NB4 (cell line): Measurements from ENCODE around the gene IRS2.

Experiments
- DNase-seq: peaks from one replicate; pipeline ENCODE4 v3.0.0; 2010; ENCODE audit warnings: low read depth
- H3K4me3 ChIP-seq: one replicate; pipeline ENCODE4 v1.5.1; 2011; ENCODE audit warnings: mild to moderate bottlenecking, low read depth, low read length, moderate library complexity
- MYC ChIP-seq: IDR thresholded peaks from 2 replicates; pipeline ENCODE4 v1.6.1; 2011; ENCODE audit warnings: low read depth, low read length
- POLR2A ChIP-seq: IDR thresholded peaks from 2 replicates; pipeline ENCODE4 v1.6.1; 2011; ENCODE audit warnings: mild to moderate bottlenecking; ENCODE audit not compliant: insufficient read length; ENCODE audit errors: extremely low read depth
- TF ChIP-seq, protein P1 (sequence below): IDR thresholded peaks from one replicate; pipeline ENCODE4 v1.5.1; 2012; ENCODE audit warnings: low read depth, low read length
- TF ChIP-seq, protein P2 (sequence below): IDR thresholded peaks from 2 replicates; pipeline ENCODE4 v1.6.1; 2011; ENCODE audit warnings: low read depth, low read length

The IRS2 gene

DNA sequence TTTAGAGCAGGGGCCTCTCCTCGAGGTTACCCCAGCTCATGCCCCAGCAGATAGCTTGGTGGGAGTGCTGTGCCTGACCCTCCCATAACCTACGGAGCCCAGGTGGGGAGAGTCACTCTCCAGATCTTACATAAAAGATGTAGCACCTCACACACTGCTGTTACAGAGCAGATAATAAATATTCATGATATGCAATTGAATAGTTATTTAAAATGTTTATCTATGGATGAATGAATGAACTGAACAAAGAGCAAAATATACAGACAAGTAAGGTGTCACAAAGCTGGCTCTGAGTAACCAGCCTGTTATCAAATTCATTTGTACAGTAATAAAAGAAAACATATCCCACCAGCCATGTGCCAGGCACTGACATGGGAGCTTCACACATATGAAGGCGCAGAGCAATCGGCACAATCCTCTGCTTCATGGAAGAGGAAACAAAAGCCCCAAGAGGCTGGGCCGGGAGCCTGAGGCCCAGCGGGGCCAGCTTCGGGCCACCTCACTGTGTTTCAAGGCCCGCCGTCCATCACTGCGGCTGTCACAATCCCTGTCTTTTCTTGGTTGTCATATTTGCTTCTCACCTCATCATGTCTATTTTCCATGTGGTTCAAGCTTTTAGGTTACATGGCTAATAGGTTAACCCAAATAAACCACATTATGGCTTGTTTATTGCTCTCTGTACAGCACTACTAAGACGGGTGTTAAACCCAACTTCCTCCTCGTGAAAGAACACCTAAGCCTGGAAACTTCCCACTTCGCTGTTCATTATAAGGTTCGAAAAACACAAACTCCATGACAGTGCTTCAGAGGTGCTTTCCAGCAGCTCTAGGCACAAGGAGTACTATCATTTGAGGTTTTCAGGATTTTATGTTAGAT lies 78.4 kb downstream of the IRS2 start:
- DNase-seq, result peak; percentile 44
- no peak overlapping the region for H3K4me3 ChIP-seq
- TF ChIP-seq, protein P1, sequence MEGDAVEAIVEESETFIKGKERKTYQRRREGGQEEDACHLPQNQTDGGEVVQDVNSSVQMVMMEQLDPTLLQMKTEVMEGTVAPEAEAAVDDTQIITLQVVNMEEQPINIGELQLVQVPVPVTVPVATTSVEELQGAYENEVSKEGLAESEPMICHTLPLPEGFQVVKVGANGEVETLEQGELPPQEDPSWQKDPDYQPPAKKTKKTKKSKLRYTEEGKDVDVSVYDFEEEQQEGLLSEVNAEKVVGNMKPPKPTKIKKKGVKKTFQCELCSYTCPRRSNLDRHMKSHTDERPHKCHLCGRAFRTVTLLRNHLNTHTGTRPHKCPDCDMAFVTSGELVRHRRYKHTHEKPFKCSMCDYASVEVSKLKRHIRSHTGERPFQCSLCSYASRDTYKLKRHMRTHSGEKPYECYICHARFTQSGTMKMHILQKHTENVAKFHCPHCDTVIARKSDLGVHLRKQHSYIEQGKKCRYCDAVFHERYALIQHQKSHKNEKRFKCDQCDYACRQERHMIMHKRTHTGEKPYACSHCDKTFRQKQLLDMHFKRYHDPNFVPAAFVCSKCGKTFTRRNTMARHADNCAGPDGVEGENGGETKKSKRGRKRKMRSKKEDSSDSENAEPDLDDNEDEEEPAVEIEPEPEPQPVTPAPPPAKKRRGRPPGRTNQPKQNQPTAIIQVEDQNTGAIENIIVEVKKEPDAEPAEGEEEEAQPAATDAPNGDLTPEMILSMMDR, result no peak
- TF ChIP-seq, protein P2, sequence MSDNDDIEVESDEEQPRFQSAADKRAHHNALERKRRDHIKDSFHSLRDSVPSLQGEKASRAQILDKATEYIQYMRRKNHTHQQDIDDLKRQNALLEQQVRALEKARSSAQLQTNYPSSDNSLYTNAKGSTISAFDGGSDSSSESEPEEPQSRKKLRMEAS, result peak; percentile 20; the same call in 1 of the 2 replicates

DNA sequence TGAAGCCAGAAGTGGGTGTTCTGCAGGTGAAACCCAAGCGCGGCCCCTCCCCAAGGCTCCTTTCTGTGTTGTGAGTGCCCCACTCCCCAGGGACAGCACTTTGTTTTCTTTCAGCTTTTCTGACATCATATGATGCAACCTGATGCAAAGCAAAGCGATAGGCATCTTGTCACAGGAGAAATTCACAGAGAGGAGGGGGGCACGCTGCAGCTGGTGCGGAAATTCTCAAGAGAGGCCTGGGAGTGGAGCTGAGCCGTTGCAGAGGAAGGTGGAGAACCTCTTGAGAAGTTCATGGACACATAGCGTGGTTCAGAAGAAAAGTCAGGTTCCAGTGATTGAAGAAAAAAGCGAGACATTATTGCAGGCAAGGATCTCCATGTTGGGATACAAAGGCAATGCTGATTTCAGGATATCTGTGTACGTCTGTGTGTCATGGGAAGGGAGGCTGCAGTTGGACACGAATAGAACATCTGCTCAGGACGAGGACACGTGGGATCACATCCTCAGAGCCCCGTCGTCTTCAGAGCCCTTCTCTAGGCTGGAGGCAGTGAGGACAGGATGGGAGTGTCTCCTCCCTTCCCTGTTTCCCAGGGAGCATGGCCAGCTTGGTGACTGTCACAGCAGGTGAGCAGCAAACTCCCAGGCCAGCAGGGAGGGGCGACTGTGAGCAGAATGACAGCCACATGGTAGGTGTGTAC lies 79.2 kb downstream of the IRS2 start:
- no peak overlapping the region for H3K4me3 ChIP-seq
- peak; percentile 80 for DNase-seq

DNA sequence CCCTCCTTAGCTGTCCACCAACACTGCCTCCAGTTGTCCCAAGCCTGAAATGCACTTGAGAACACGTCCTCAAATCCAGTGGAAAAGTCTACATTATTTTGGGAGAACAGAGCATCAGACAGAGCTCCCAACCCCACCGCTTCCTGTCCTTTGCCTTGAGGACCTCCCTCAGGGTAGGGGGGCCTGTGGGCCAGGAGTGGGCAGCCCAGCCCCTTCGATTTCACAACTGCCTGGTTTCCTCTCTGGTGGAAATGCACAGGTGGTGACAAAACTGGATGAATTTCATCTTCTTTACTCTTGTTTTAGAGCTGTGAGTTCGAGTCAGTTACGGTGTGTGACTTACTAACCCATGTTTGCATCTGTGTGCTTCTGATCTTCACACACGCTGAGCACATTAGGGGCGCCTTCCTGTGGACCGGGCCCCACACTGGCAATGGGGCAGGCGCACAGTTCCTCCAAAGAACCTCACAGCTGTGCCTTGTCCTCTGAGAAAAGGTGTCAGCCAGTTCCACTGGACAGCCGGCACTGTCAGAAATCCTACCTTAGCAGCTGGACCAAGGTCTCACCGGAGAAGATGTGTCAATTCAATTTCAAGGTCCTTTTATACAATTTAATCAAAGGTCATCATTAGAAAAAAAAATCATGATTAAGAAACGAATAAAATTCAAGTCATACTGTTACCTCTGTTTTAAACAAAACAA lies 80.2 kb downstream of the IRS2 start:
- H3K4me3 ChIP-seq, result no peak overlapping the region
- peak; percentile 61 for DNase-seq
- TF ChIP-seq, protein P1, result no peak
- TF ChIP-seq MYC, result no peak
- TF ChIP-seq, protein P2, result no peak
- no peak for TF ChIP-seq POLR2A

More for the DNA sequence above, 79.2 kb downstream of the IRS2 start:
- TF ChIP-seq, protein P1, result no peak
- TF ChIP-seq MYC, result peak; percentile 17
- TF ChIP-seq, protein P2, result peak; percentile 45; the same call in 1 of the 2 replicates
- TF ChIP-seq POLR2A, result no peak

DNA sequence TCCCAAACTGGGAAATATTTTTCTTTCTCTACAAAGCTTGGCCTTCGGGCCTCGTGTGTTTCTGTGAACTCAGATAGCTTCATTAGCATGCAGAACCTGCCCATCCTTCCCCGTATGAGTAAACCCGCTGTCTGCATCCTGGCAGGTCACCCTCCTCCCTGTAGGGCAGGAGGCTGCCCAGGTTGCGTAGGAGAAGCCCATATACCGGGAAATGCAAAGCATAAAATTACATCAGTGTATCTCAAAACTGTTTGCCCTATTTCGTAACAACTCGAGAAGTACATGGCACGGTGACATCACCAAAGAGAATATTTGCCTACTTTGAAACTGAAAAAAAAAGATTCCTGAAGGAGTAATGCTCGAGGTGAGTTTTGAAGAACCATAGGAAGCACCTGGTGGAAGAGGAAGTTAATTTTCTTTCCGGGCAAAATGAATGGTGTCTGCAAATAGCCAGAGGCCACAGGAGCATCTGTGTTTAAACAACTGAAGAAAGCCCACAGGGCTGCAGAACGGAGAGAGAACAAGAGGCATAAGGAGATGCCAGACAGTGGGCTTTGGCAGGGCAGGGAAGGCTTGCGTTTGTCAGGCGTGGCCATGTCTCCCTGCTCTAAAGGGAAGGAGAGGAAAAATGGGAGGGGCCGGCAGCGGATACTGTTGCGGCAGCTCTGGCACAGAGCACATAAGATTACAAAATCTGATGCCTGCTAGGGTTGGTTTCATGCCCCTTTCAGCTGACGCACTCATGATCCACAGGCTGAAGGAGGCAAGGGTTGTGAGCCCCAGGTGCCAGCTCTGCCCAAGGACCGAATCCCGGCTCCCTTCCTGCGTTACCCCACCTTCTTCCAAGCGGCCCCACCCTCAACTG lies 81.4 kb downstream of the IRS2 start:
- TF ChIP-seq POLR2A, result no peak
- TF ChIP-seq, protein P1, result no peak
- TF ChIP-seq MYC, result peak; percentile 26; the same call in 1 of the 2 replicates
- TF ChIP-seq, protein P2, result peak; percentile 26
- DNase-seq, result peak; percentile 74
- H3K4me3 ChIP-seq, result peak overlapping the region; percentile 2

DNA sequence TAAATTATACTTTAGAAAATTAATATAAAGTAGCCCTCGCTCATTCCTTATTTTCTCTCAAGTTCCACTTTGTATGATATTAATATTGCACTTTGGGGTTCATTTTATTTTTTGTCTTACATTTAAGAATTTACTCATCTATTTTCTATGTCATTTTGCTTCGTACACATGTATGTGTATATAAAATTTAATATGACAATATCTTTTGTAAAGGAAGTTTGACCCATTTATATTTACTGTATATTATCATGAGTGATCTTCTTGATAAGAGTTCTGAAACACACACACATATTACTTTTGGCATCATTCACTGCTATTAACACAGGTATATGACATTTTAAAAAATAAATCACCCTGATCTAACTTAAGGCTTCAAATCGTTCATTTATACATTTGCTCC lies 83.1 kb downstream of the IRS2 start:
- DNase-seq, result no peak
- H3K4me3 ChIP-seq, result no peak overlapping the region

More for the DNA sequence above, 83.1 kb downstream of the IRS2 start:
- TF ChIP-seq MYC (no peak), POLR2A (no peak)
- TF ChIP-seq, protein P2, result no peak
- TF ChIP-seq, protein P1, result no peak
